Mesenchymal stem cell (in vitro differentiated cells and primary cell): ENCODE data around the gene AGTR1.

ENCODE experiments used
- DNase-seq: peaks from one replicate; pipeline ENCODE4 v3.0.0-alpha.2; 2013
- H2AFZ ChIP-seq: one replicate; pipeline ENCODE4 v1.6.1; 2013; ENCODE audit warnings: low read depth, mild to moderate bottlenecking, control low read depth, inconsistent platforms, low read length, moderate library complexity
- H2AK5ac ChIP-seq: 2 replicates; pipeline ENCODE4 v1.6.1; 2013; ENCODE audit warnings: low read length, moderate library complexity, mild to moderate bottlenecking, inconsistent platforms; ENCODE audit not compliant: severe bottlenecking
- H2BK120ac ChIP-seq: one replicate; pipeline ENCODE4 v1.6.1; 2013; ENCODE audit warnings: low read depth, mild to moderate bottlenecking, inconsistent platforms, low read length, moderate library complexity
- H2BK12ac ChIP-seq, 2 experiments: one replicate each; pipeline ENCODE4 v1.6.1; 2013; ENCODE audit warnings: inconsistent platforms in 2 of 2, low read length in 2 of 2, mild to moderate bottlenecking in 2 of 2, moderate library complexity in 2 of 2, control low read depth in 1 of 2
- H2BK15ac ChIP-seq: one replicate; pipeline ENCODE4 v1.6.1; 2013; ENCODE audit warnings: mild to moderate bottlenecking, low read depth, inconsistent platforms; ENCODE audit not compliant: poor library complexity, severe bottlenecking
- H2BK5ac ChIP-seq: 2 replicates; pipeline ENCODE4 v1.6.1; 2013; ENCODE audit warnings: low read depth, mild to moderate bottlenecking, low read length, control low read depth, inconsistent platforms; ENCODE audit not compliant: poor library complexity, severe bottlenecking
- H3K14ac ChIP-seq, 2 experiments: one replicate each; pipeline ENCODE4 v1.6.1; 2013; ENCODE audit warnings: inconsistent platforms in 2 of 2, low read length in 2 of 2, control low read depth in 1 of 2, mild to moderate bottlenecking in 1 of 2, moderate library complexity in 1 of 2
- H3K18ac ChIP-seq, 2 experiments: one replicate each; pipeline ENCODE4 v1.6.1; 2013; ENCODE audit warnings: inconsistent platforms in 2 of 2, low read length in 2 of 2, control low read depth in 1 of 2, low read depth in 1 of 2, mild to moderate bottlenecking in 1 of 2
- H3K23ac ChIP-seq, 2 experiments: one replicate each; pipeline ENCODE4 v1.6.1; 2013; ENCODE audit warnings: inconsistent platforms in 2 of 2, low read length in 2 of 2, mild to moderate bottlenecking in 2 of 2, moderate library complexity in 2 of 2, control low read depth in 1 of 2
- H3K27ac ChIP-seq: 2 replicates; pipeline ENCODE4 v1.5.1; 2013; ENCODE audit warnings: mild to moderate bottlenecking, moderate library complexity, low read length, control low read depth, inconsistent platforms; ENCODE audit not compliant: poor library complexity, severe bottlenecking
- H3K27me3 ChIP-seq, 2 experiments: 2 replicates each; pipeline versions ENCODE4 v1.6.1 to v1.7.0; 2013; ENCODE audit warnings: low read length in 2 of 2, mild to moderate bottlenecking in 2 of 2, moderate library complexity in 2 of 2, control low read depth in 1 of 2, inconsistent platforms in 1 of 2; ENCODE audit not compliant: control insufficient read depth in 1 of 2, insufficient read depth in 1 of 2
- H3K36me3 ChIP-seq, 2 experiments: 2 replicates each; pipeline versions ENCODE4 v1.6.1 to v1.7.0; 2013; ENCODE audit warnings: low read length in 2 of 2, control low read depth in 1 of 2, inconsistent platforms in 1 of 2, low read depth in 1 of 2, mild to moderate bottlenecking in 1 of 2; ENCODE audit not compliant: insufficient read depth in 2 of 2, control insufficient read depth in 1 of 2
- H3K4ac ChIP-seq, 2 experiments: one replicate each; pipeline ENCODE4 v1.6.1; 2013; ENCODE audit warnings: inconsistent platforms in 2 of 2, low read length in 2 of 2, mild to moderate bottlenecking in 2 of 2, moderate library complexity in 2 of 2, control low read depth in 1 of 2, low read depth in 1 of 2
- H3K4me1 ChIP-seq: 2 replicates; pipeline ENCODE4 v1.6.1; 2013; ENCODE audit warnings: low read depth, low read length, control low read depth; ENCODE audit not compliant: control insufficient read depth, insufficient read depth
- H3K4me2 ChIP-seq: 2 replicates; pipeline ENCODE4 v1.6.1; 2013; ENCODE audit warnings: low read length, mild to moderate bottlenecking, inconsistent platforms; ENCODE audit not compliant: poor library complexity, severe bottlenecking
- H3K4me3 ChIP-seq, 2 experiments: 2 replicates each; pipeline versions ENCODE4 v1.5.1 to v1.7.0; 2013; ENCODE audit warnings: low read length in 2 of 2, mild to moderate bottlenecking in 2 of 2, control low read depth in 1 of 2, low read depth in 1 of 2; ENCODE audit not compliant: insufficient read depth in 1 of 2
- H3K79me1 ChIP-seq: replicated peaks from 2 replicates; pipeline ENCODE4 v1.6.1; 2013; ENCODE audit warnings: mild to moderate bottlenecking, control low read depth, low read length, inconsistent platforms; ENCODE audit not compliant: poor library complexity, severe bottlenecking
- H3K9ac ChIP-seq: 2 replicates; pipeline ENCODE4 v1.7.0; 2013; ENCODE audit warnings: mild to moderate bottlenecking, low read length, moderate library complexity
- H3K9me3 ChIP-seq: 2 replicates; pipeline ENCODE4 v1.7.0; 2013; ENCODE audit warnings: mild to moderate bottlenecking, low read length; ENCODE audit not compliant: control insufficient read depth
- H4K8ac ChIP-seq: one replicate; pipeline ENCODE4 v1.6.1; 2013; ENCODE audit warnings: inconsistent platforms, mild to moderate bottlenecking, low read length, moderate library complexity
- H4K91ac ChIP-seq: one replicate; pipeline ENCODE4 v1.6.1; 2013; ENCODE audit warnings: mild to moderate bottlenecking, low read length, inconsistent platforms
- WGBS: methylation state at CpG from one replicate; pipeline ENCODE4 v1.1.7; 2013; ENCODE audit warnings: mixed read lengths; 5-methylcytosine and 5-hydroxymethylcytosine counted together

The AGTR1 gene

GRCh38 chr3:148711981-148712666 is 14.4 kb downstream of the AGTR1 start:
- no peaks in the 10 kb centered on the region for H3K36me3 ChIP-seq
- WGBS: no CpG with 5 or more reads among the region's 1 CpG

GRCh38 chr3:148714521-148714920 is 16.8 kb downstream of the AGTR1 start:
- DNase-seq: no peak
- H3K4ac ChIP-seq: no peak overlapping the region
- no peaks in the 10 kb centered on the region for H3K4me1 ChIP-seq
- no peak overlapping the region for H3K9ac ChIP-seq
- no peaks in the 10 kb centered on the region for H3K27me3 ChIP-seq
- no peak overlapping the region for H2AFZ ChIP-seq
- H3K14ac ChIP-seq: no peak overlapping the region
- no peak overlapping the region for H4K91ac ChIP-seq
- H3K18ac ChIP-seq: no peak overlapping the region
- 100% methylated on average over 1 of the region's 1 CpG for WGBS
- no peak overlapping the region for H3K4me3 ChIP-seq
- no peak overlapping the region for H3K23ac ChIP-seq
- no peak overlapping the region for H2BK5ac ChIP-seq
- no peaks in the 10 kb centered on the region for H3K9me3 ChIP-seq
- H4K8ac ChIP-seq: no peak overlapping the region
- H2BK120ac ChIP-seq: no peak overlapping the region
- no peak overlapping the region for H2BK15ac ChIP-seq
- no peak overlapping the region for H2BK12ac ChIP-seq
- no peaks in the 10 kb centered on the region for H3K36me3 ChIP-seq
- H3K79me1 ChIP-seq: no peaks in the 10 kb centered on the region
- no peak overlapping the region for H3K4me2 ChIP-seq
- H2AK5ac ChIP-seq: no peak overlapping the region
- H3K27ac ChIP-seq: no peak overlapping the region

More at GRCh38 chr3:148711981-148712666, 14.4 kb downstream of the AGTR1 start:
- peak overlapping the region; percentile 11 for H3K9ac ChIP-seq
- H4K91ac ChIP-seq: no peak overlapping the region
- H3K79me1 ChIP-seq: no peaks in the 10 kb centered on the region
- no peak for DNase-seq
- no peak overlapping the region for H2BK15ac ChIP-seq
- H3K4me1 ChIP-seq: no peaks in the 10 kb centered on the region
- H3K4me2 ChIP-seq: no peak overlapping the region
- H3K9me3 ChIP-seq: no peaks in the 10 kb centered on the region
- H2BK12ac ChIP-seq: no peak overlapping the region
- no peak overlapping the region for H4K8ac ChIP-seq
- no peak overlapping the region for H3K18ac ChIP-seq
- no peak overlapping the region for H3K14ac ChIP-seq
- H2BK5ac ChIP-seq: no peak overlapping the region
- no peak overlapping the region for H3K27ac ChIP-seq
- H3K23ac ChIP-seq: no peak overlapping the region
- no peak overlapping the region for H2BK120ac ChIP-seq
- no peak overlapping the region for H2AFZ ChIP-seq
- H3K4ac ChIP-seq: no peak overlapping the region
- H2AK5ac ChIP-seq: no peak overlapping the region
- no peak overlapping the region for H3K4me3 ChIP-seq
- H3K27me3 ChIP-seq: no peaks in the 10 kb centered on the region

GRCh38 chr3:148716657-148717056 is 19.0 kb downstream of the AGTR1 start:
- Histone ChIP-seq H3K4ac (no peak overlapping the region), H3K18ac (no peak overlapping the region), H2AFZ (no peak overlapping the region), H3K27me3 (no peaks in the 10 kb centered on the region), H3K4me2 (no peak overlapping the region), H3K23ac (no peak overlapping the region), H2BK12ac (no peak overlapping the region), H3K9ac (no peak overlapping the region), H3K4me1 (no peaks in the 10 kb centered on the region), H3K4me3 (no peak overlapping the region), H4K91ac (no peak overlapping the region), H2BK15ac (no peak overlapping the region), H3K36me3 (no peaks in the 10 kb centered on the region), H3K14ac (no peak overlapping the region), H4K8ac (no peak overlapping the region), H2AK5ac (no peak overlapping the region), H2BK5ac (no peak overlapping the region), H3K27ac (no peak overlapping the region), H2BK120ac (no peak overlapping the region), H3K9me3 (no peaks in the 10 kb centered on the region), H3K79me1 (no peaks in the 10 kb centered on the region)
- no CpG with 5 or more reads among the region's 1 CpG for WGBS
- DNase-seq: no peak

- no peak overlapping the region for H3K18ac ChIP-seq
- H4K8ac ChIP-seq: no peak overlapping the region
- no peak overlapping the region for H3K14ac ChIP-seq
- H3K4ac ChIP-seq: no peak overlapping the region
- no peaks in the 10 kb centered on the region for H3K9me3 ChIP-seq
- H3K27me3 ChIP-seq: no peaks in the 10 kb centered on the region
- no peak overlapping the region for H2AFZ ChIP-seq
- H3K23ac ChIP-seq: no peak overlapping the region
- H3K9ac ChIP-seq: no peak overlapping the region
- no peaks in the 10 kb centered on the region for H3K4me1 ChIP-seq
- no peaks in the 10 kb centered on the region for H3K79me1 ChIP-seq
- H2BK5ac ChIP-seq: no peak overlapping the region
- WGBS: 77% methylated on average over 3 of the region's 3 CpGs
- no peak overlapping the region for H3K27ac ChIP-seq
- H3K36me3 ChIP-seq: no peaks in the 10 kb centered on the region
- no peak overlapping the region for H3K4me2 ChIP-seq
- no peak overlapping the region for H2BK120ac ChIP-seq
- no peak overlapping the region for H2AK5ac ChIP-seq
- DNase-seq: no peak
- H3K4me3 ChIP-seq: no peak overlapping the region
- no peak overlapping the region for H2BK12ac ChIP-seq
- no peak overlapping the region for H4K91ac ChIP-seq
- no peak overlapping the region for H2BK15ac ChIP-seq
These were observed 20.3 kb downstream of the AGTR1 start for GRCh38 chr3:148717885-148718561.
